Small intestine (tissue), 7 donors: ENCODE data around the gene FAM227A. TPM values are rescaled to one million over a fixed set of nuclear protein-coding genes. Genes with fewer than 3 reads are reported as not detected.

ENCODE experiments used
- DNase-seq, 2 donors: peaks; one replicate each; pipeline versions ENCODE4 v3.0.0 to v3.0.0-alpha.2; 2013
- FAIRE-seq: peaks from 2 replicates; lab custom pipeline; 2012; peaks lifted over from hg19 to GRCh38; lab: Jason Lieb, UNC
- H3K27ac ChIP-seq, 3 donors: one replicate each; pipeline ENCODE4 v1.5.1; 2013; ENCODE audit warnings: low read length in 2 of 3, mild to moderate bottlenecking in 2 of 3, control low read depth in 1 of 3, inconsistent platforms in 1 of 3, low read depth in 1 of 3, moderate library complexity in 1 of 3
- H3K27me3 ChIP-seq, 3 donors: one replicate each; pipeline ENCODE4 v1.6.1; 2013; ENCODE audit warnings: low read length in 3 of 3, inconsistent platforms in 1 of 3; ENCODE audit not compliant: control insufficient read depth in 3 of 3, insufficient read depth in 3 of 3
- H3K36me3 ChIP-seq, 3 donors: one replicate each; pipeline ENCODE4 v1.6.1; 2013; ENCODE audit warnings: low read length in 3 of 3, inconsistent platforms in 1 of 3, low read depth in 1 of 3, mild to moderate bottlenecking in 1 of 3, moderate library complexity in 1 of 3; ENCODE audit not compliant: control insufficient read depth in 3 of 3, insufficient read depth in 2 of 3
- H3K4me1 ChIP-seq, 3 donors: one replicate each; pipeline ENCODE4 v1.6.1; 2013; ENCODE audit warnings: low read length in 2 of 3, inconsistent platforms in 1 of 3, low read depth in 1 of 3, mild to moderate bottlenecking in 1 of 3, moderate library complexity in 1 of 3; ENCODE audit not compliant: control insufficient read depth in 3 of 3, insufficient read depth in 2 of 3
- H3K4me3 ChIP-seq, 3 donors: one replicate each; pipeline ENCODE4 v1.5.1; 2013; ENCODE audit warnings: low read length in 3 of 3, control low read depth in 1 of 3, inconsistent platforms in 1 of 3, low read depth in 1 of 3, mild to moderate bottlenecking in 1 of 3, moderate library complexity in 1 of 3
- H3K9me3 ChIP-seq, 2 donors: one replicate each; pipeline ENCODE4 v1.6.1; 2013; ENCODE audit warnings: low read depth in 1 of 2, low read length in 1 of 2; ENCODE audit not compliant: control insufficient read depth in 2 of 2, insufficient read depth in 1 of 2
- WGBS, 3 donors: extraction: QIAGEN DNeasy Blood & Tissue Kit; methylation state at CpG; one replicate each; pipeline ENCODE4 v1.1.7; 2013; 5-methylcytosine and 5-hydroxymethylcytosine counted together
- polyA plus RNA-seq, 4 donors: library from polyadenylated mRNA; stranded (reverse) in 3 of 4; unstranded in 1 of 4; fragments of 200-250 nt in 3 of 4; fragments of 120-200 nt in 1 of 4; gene quantifications; one replicate each; pipeline versions ENCODE4 v1.2.1 to v1.2.3, GENCODE V29; 2013
- donor health status: healthy with polysubstance abuse.
- donor health status: control.
- donor health status: control.
- donor health status: Bipolar disorder and iron deficiency.
- donor health status: healthy.

The FAM227A gene
- polyA plus RNA-seq, 4 donors: 0.36 to 0.71 TPM; not detected in 2

- no peaks in the 10 kb centered on the region for H3K27me3 ChIP-seq
- H3K9me3 ChIP-seq: no peaks in the 10 kb centered on the region
- H3K4me3 ChIP-seq: peak overlapping the region; percentile 26 to 79 (median 55)
- peak overlapping the region; percentile 72 to 99 (median 91) for H3K27ac ChIP-seq
- DNase-seq (peak; percentile 20 to 49), FAIRE-seq (no peak)
- 18 to 38% (median 33%) methylated on average over 5 of the region's 5 CpGs for WGBS, 3 donors
- peaks cover 8 to 47% (median 13%) of the 10 kb centered on the region in 3 donors for H3K4me1 ChIP-seq
- peaks cover 0 to 14% (median 0%) of the 10 kb centered on the region in 3 donors for H3K36me3 ChIP-seq
Measured at GRCh38 chr22:38699143-38699542, 43.0 kb upstream of the FAM227A start.

GRCh38 chr22:38698407-38699094 lies 42.4 kb upstream of the FAM227A start:
- FAIRE-seq: no peak
- peak overlapping the region in 2 of 3 donors; percentile 55 to 79 for H3K4me3 ChIP-seq
- H3K36me3 ChIP-seq: peaks cover 0 to 14% (median 0%) of the 10 kb centered on the region in 3 donors
- 87 to 91% (median 88%) methylated on average over 13 of the region's 13 CpGs for WGBS, 3 donors
- H3K4me1 ChIP-seq: peaks cover 8 to 53% (median 14%) of the 10 kb centered on the region in 3 donors
- DNase-seq: peak in 1 of 2 donors; percentile 39
- H3K27ac ChIP-seq: peak overlapping the region; percentile 88 to 99 (median 91)
- no peaks in the 10 kb centered on the region for H3K9me3 ChIP-seq
- no peaks in the 10 kb centered on the region for H3K27me3 ChIP-seq

- peak overlapping the region; percentile 88 to 99 (median 91) for H3K27ac ChIP-seq
- FAIRE-seq (no peak), DNase-seq (peak in 1 of 2 donors; percentile 44)
- H3K36me3 ChIP-seq: peaks cover 0 to 20% (median 0%) of the 10 kb centered on the region in 3 donors
- WGBS, 3 donors: 18 to 44% (median 30%) methylated on average over 8 of the region's 8 CpGs
- no peaks in the 10 kb centered on the region for H3K9me3 ChIP-seq
- H3K4me1 ChIP-seq: peaks cover 12 to 57% (median 16%) of the 10 kb centered on the region in 3 donors
- no peaks in the 10 kb centered on the region for H3K27me3 ChIP-seq
- peak overlapping the region in 2 of 3 donors; percentile 55 to 79 for H3K4me3 ChIP-seq
Measured at GRCh38 chr22:38697425-38698089, 41.4 kb upstream of the FAM227A start.

- Histone ChIP-seq H3K4me1 (peaks cover 13 to 59% (median 16%) of the 10 kb centered on the region in 3 donors), H3K27ac (peak overlapping the region; percentile 91 to 99 (median 91)), H3K36me3 (peaks cover 0 to 20% (median 0%) of the 10 kb centered on the region in 3 donors), H3K9me3 (no peaks in the 10 kb centered on the region), H3K4me3 (peak overlapping the region in 2 of 3 donors; percentile 55 to 79), H3K27me3 (no peaks in the 10 kb centered on the region)
- DNase-seq (peak; percentile 59 to 70), FAIRE-seq (no peak)
- 25 to 43% (median 34%) methylated on average over 3 of the region's 3 CpGs for WGBS, 3 donors
Measured at GRCh38 chr22:38696606-38697424, 40.6 kb upstream of the FAM227A start.

GRCh38 chr22:38694940-38695339 lies 38.7 kb upstream of the FAM227A start:
- DNase-seq (peak; percentile 82 to 91), FAIRE-seq (no peak)
- Histone ChIP-seq H3K27ac (peak overlapping the region; percentile 91 to 99 (median 93)), H3K36me3 (peaks cover 0 to 33% (median 1%) of the 10 kb centered on the region in 3 donors), H3K9me3 (no peaks in the 10 kb centered on the region), H3K4me3 (no peak overlapping the region), H3K4me1 (peaks cover 11 to 72% (median 16%) of the 10 kb centered on the region in 3 donors), H3K27me3 (no peaks in the 10 kb centered on the region)
- WGBS, 3 donors: 20 to 54% (median 52%) methylated on average over 3 of the region's 3 CpGs

- H3K9me3 ChIP-seq: no peaks in the 10 kb centered on the region
- peaks cover 11 to 80% (median 16%) of the 10 kb centered on the region in 3 donors for H3K4me1 ChIP-seq
- 20 to 54% (median 45%) methylated on average over 2 of the region's 2 CpGs for WGBS, 3 donors
- H3K36me3 ChIP-seq: peaks cover 0 to 36% (median 1%) of the 10 kb centered on the region in 3 donors
- no peak overlapping the region for H3K4me3 ChIP-seq
- peak overlapping the region; percentile 91 to 96 (median 93) for H3K27ac ChIP-seq
- no peaks in the 10 kb centered on the region for H3K27me3 ChIP-seq
- DNase-seq: peak; percentile 94 to 98
- no peak for FAIRE-seq
Measured at GRCh38 chr22:38694049-38694448, 37.9 kb upstream of the FAM227A start.

- peaks cover 5 to 63% (median 14%) of the 10 kb centered on the region in 3 donors for H3K36me3 ChIP-seq
Measured at GRCh38 chr22:38689651-38690050, 33.5 kb upstream of the FAM227A start.

More at GRCh38 chr22:38689651-38690050, 33.5 kb upstream of the FAM227A start:
- H3K27ac ChIP-seq: peak overlapping the region in 1 of 3 donors; percentile 76
- no peak overlapping the region for H3K4me3 ChIP-seq
- peak; percentile 46 to 70 for DNase-seq
- FAIRE-seq: no peak
- no peaks in the 10 kb centered on the region for H3K27me3 ChIP-seq
- 8 to 49% (median 38%) methylated on average over 1 of the region's 1 CpG for WGBS, 3 donors
- H3K4me1 ChIP-seq: peaks cover 3 to 53% (median 7%) of the 10 kb centered on the region in 3 donors
- no peaks in the 10 kb centered on the region for H3K9me3 ChIP-seq
